Left ventricle myocardium inferior (tissue), 1 donor: ENCODE data around the gene MEG3. TPM values are rescaled to one million over a fixed set of nuclear protein-coding genes. Genes with fewer than 3 reads are reported as not detected.
A peak's percentile ranks its signal among the peaks of the same experiment; 100 is the strongest.

Experiments
- DNase-seq: peaks from one replicate; pipeline ENCODE4 v3.0.0-alpha.2; 2020
- H3K27ac ChIP-seq: fragments of 200-600 bp; replicated peaks from 2 replicates; pipeline ENCODE4 v1.8.0; 2021
- H3K27me3 ChIP-seq: fragments of 200-600 bp; 2 replicates; pipeline ENCODE4 v1.8.0; 2021; ENCODE audit warnings: low read depth
- H3K36me3 ChIP-seq: fragments of 200-600 bp; 2 replicates; pipeline ENCODE4 v1.8.0; 2021
- H3K4me1 ChIP-seq: fragments of 200-600 bp; 2 replicates; pipeline ENCODE4 v1.8.0; 2021
- H3K4me3 ChIP-seq: fragments of 200-600 bp; 2 replicates; pipeline ENCODE4 v1.8.0; 2021; ENCODE audit warnings: mild to moderate bottlenecking, moderate library complexity
- H3K9me3 ChIP-seq: fragments of 200-600 bp; replicated peaks from 2 replicates; pipeline ENCODE4 v1.8.0; 2021
- intact Hi-C: fragments of 100-400 bp; cut with micrococcal nuclease; formaldehyde crosslinking; loops from one replicate; pipeline ENCODE4 v1.11.0; 2022
- total RNA-seq: library from RNA; stranded (reverse); fragmentation: NEBNext Ultra II Directional; extraction: Animal tissue kit (Norgen Biotek cat#: 25700); gene quantifications from one replicate; pipeline ENCODE4 v1.2.1, GENCODE V29; 2021
- TF ChIP-seq, protein P1 (sequence below): fragments of 200-600 bp; IDR thresholded peaks from 2 replicates; pipeline ENCODE4 v1.8.0; 2021; ENCODE audit warnings: antibody characterized with exemption, mild to moderate bottlenecking, borderline replicate concordance
- donor health status: DM: no; HTN: yes; CAD: no; lungs with severe emphysema.

The MEG3 gene
- total RNA-seq, 1 donor from 2014 or later: 17.5 TPM

DNA sequence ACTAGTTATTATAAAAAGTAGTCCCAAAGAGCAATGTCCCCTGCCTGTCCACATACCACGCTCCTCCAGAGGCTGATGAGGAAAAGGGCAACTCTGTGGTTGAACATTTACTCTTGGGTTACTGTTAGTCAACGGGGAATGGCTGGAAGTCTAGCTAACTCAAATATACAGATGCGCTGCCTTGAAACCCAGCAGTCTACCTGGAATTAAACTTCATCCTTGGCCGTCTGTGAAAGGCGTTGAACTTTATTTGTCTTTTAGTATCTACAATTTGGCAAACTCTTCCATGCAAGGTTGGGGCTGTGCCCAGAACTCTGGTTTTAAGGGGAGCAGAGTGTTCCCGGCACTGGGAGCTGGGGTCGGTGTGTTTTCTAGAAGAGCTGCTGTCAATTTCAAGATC, 3.9 kb upstream of the MEG3 start:
- no peak overlapping the region for H3K4me3 ChIP-seq

DNA sequence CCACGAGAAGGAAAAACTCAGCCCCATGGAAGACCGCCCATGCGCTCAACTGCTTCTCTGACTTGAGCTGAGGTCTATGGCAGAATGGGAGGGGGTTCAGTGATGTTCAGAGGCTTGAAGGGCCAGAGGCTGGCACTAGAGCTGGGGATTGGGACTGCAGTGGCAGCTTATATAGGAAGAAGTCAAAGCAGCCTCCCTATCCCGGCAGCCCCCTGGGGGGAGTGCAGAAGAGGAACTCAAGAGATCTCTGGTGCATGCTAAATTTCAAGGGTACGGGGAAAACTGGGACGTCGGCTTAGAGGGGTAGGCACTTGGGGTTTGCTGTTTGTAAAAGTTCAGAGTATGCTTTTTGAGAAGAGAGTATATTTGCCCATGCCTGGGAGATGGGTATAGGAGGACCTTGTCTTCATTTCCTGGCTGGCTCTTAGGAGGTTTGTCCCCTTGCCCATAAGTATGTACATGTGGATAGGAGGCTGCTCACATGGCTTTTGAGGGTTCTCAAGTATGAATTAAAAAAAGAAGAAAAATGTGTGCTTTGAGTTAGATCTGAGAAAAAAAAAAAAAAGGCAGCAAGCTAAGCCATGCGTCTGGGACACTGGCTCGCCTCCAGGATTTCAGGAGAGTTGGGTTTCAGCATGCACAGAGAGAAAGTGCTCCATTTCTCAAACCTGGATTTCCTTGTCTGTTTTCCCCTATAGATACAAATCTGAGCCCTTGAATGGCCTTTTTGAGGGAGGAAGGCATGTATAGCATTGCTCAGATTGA, 3.2 kb upstream of the MEG3 start:
- Histone ChIP-seq H3K27me3 (peaks cover 74% of the 10 kb centered on the region), H3K4me1 (peaks cover 4% of the 10 kb centered on the region), H3K4me3 (no peak overlapping the region), H3K36me3 (no peaks in the 10 kb centered on the region), H3K27ac (no peak overlapping the region), H3K9me3 (peaks cover 1% of the 10 kb centered on the region)
- TF ChIP-seq, protein P1, sequence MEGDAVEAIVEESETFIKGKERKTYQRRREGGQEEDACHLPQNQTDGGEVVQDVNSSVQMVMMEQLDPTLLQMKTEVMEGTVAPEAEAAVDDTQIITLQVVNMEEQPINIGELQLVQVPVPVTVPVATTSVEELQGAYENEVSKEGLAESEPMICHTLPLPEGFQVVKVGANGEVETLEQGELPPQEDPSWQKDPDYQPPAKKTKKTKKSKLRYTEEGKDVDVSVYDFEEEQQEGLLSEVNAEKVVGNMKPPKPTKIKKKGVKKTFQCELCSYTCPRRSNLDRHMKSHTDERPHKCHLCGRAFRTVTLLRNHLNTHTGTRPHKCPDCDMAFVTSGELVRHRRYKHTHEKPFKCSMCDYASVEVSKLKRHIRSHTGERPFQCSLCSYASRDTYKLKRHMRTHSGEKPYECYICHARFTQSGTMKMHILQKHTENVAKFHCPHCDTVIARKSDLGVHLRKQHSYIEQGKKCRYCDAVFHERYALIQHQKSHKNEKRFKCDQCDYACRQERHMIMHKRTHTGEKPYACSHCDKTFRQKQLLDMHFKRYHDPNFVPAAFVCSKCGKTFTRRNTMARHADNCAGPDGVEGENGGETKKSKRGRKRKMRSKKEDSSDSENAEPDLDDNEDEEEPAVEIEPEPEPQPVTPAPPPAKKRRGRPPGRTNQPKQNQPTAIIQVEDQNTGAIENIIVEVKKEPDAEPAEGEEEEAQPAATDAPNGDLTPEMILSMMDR: no peak
- no peak for DNase-seq
- intact Hi-C loops: no loop called here

More for the DNA sequence above, 3.9 kb upstream of the MEG3 start:
- TF ChIP-seq, protein P1: no peak
- peaks cover 67% of the 10 kb centered on the region for H3K27me3 ChIP-seq
- peaks cover 4% of the 10 kb centered on the region for H3K4me1 ChIP-seq
- H3K9me3 ChIP-seq: no peaks in the 10 kb centered on the region
- intact Hi-C loops: no loop called here
- H3K27ac ChIP-seq: no peak overlapping the region
- DNase-seq: no peak
- H3K36me3 ChIP-seq: no peaks in the 10 kb centered on the region

DNA sequence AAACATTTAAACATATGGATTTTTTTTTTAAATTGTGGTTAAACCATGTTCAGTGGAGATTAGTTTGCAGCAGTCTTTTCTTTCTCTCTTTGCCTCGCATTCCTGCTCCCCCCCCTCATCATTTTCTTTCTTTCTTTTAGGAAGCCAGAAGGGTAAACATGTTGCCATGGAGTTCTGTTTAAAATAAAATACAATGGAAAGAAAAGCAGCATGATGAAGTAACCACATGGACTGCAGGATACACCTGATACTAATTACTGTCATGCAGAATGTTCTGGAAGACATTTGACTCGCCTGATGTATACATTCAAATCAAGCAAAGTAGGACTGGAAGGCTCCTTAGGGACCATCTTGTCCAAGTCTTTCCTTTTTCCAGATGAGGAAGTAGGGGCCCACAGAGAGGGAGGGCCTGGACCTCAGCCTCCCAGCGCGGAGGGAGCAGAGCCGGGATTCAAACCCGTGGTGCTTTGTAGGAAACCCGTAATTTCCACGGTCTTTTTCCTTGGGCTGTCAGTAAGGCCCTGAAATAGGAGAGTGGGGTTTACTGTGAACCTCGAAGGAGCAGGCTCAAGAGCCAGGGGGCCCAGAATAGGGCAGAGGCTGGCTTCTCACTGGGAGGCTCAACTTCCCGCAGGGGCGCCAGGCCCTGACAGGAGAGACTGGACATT, 2.4 kb upstream of the MEG3 start:
- no peaks in the 10 kb centered on the region for H3K36me3 ChIP-seq
- no peak for DNase-seq
- peaks cover 7% of the 10 kb centered on the region for H3K9me3 ChIP-seq
- no peak overlapping the region for H3K27ac ChIP-seq
- TF ChIP-seq, protein P1: no peak
- H3K27me3 ChIP-seq: peaks cover 81% of the 10 kb centered on the region
- intact Hi-C loops: no loop called here
- peaks cover 4% of the 10 kb centered on the region for H3K4me1 ChIP-seq
- H3K4me3 ChIP-seq: no peak overlapping the region

DNA sequence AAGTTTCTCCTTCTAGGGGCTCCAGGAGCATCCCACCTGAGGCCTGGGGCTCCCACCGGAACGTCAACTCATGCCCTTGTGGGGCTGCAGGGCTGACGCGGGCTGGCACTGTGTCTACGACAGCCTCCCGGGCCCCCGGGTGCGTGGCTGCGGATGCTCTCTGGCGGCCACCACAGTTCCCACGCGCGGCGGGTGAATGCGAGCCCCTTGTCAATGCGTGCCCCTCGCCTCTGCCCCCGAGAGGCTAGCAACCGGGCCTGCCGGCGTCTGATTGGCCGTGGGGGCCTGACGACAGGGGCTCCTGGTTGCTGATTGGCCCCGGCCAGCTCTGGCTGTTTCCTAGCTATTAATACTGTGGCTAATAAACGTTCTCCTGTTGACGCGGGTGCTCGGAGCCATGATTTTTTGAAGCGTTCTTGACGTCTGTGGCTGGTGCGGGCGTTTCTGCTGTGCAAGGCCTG, 1.8 kb upstream of the MEG3 start:
- no peaks in the 10 kb centered on the region for H3K36me3 ChIP-seq
- no peak overlapping the region for H3K4me3 ChIP-seq
- H3K9me3 ChIP-seq: peaks cover 7% of the 10 kb centered on the region
- H3K4me1 ChIP-seq: peaks cover 4% of the 10 kb centered on the region
- H3K27ac ChIP-seq: no peak overlapping the region
- TF ChIP-seq, protein P1: no peak
- DNase-seq: peak; percentile 57
- peaks cover 87% of the 10 kb centered on the region for H3K27me3 ChIP-seq
- intact Hi-C loops: no loop called here

DNA sequence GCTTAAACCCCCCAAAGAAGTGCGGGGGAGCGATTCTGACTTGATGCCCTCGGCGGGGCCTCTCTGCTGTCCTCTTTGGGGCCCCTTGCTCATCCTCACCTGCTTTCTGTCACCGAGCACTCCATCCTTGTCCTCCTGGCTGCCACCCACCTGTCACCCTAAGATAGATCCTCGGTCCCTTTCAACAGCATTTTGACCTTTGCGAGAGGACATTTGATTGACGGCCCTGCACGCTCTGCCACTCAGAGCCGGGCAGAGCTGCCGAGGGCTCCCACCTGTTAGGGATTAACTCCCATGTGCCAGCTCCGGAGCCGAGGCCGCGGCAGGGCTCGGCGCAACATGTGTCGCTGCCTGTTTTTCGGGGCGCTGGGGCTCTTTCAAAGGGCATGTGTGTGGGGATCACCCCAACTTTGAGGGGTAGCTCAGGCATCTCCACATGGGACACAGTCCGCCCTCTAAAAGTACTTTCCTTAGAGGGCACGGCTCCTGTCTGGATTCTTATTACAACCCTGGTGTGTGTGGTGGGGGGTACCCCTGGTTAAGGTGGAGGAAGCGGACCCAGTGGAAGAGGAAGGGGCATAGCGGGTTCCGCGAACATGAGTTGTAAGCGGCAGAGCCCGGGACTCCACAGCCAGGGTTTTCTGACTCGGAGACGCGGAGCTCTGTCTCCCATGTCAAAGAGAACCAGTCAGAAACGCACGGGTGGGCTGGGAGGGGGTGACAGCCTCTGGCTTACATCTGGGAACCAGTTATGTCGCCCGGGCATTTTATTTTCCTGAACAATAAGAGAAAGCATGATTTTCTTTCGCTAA, 811 bp upstream of the MEG3 start:
- Histone ChIP-seq H3K4me3 (peak overlapping the region; percentile 56), H3K4me1 (peaks cover 4% of the 10 kb centered on the region), H3K9me3 (peaks cover 7% of the 10 kb centered on the region), H3K27ac (no peak overlapping the region), H3K27me3 (peaks cover 96% of the 10 kb centered on the region), H3K36me3 (no peaks in the 10 kb centered on the region)
- TF ChIP-seq, protein P1: no peak
- intact Hi-C loops: no loop called here
- no peak for DNase-seq
